Esophagus muscularis mucosa (tissue), 3 donors: ENCODE results near the gene LINC00305.

Source experiments
- POLR2AphosphoS5 ChIP-seq, 2 donors: sonication (generic); formaldehyde crosslinking; IDR thresholded peaks; one replicate each; pipeline ENCODE4 v1.6.1; 2017; ENCODE audit warnings: antibody characterized with exemption in 2 of 2
- TF ChIP-seq, protein P1 (sequence below), 3 experiments: fragments of 200-600 bp in 2 of 3; fragments of 450-650 bp in 1 of 3; sonication (generic) in 2 of 3; IDR thresholded peaks; one replicate each; pipeline ENCODE4 v1.5.1; 2017 to 2019; ENCODE audit warnings: antibody characterized with exemption in 3 of 3, mild to moderate bottlenecking in 2 of 3, moderate library complexity in 1 of 3

DNA sequence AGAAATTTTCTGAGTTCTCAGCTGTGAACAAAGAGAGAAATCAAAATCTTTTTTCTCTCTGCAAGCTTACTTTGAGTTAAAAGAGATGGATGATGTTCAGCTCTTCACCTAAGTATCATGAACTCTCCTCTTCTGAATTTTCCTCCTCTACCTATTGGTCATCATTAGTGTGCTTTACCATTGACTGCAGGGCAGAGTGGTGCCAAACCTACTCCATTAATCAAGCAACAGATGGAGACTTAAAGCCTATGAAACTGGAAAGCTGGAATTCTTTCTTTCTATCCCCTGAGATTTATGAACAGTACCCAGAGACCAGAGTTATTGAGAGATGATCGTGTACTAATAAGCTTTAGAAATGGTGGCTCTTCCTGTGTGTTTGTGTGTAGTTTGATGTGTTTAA lies 31.3 kb upstream of the LINC00305 start:
- TF ChIP-seq, protein P1, sequence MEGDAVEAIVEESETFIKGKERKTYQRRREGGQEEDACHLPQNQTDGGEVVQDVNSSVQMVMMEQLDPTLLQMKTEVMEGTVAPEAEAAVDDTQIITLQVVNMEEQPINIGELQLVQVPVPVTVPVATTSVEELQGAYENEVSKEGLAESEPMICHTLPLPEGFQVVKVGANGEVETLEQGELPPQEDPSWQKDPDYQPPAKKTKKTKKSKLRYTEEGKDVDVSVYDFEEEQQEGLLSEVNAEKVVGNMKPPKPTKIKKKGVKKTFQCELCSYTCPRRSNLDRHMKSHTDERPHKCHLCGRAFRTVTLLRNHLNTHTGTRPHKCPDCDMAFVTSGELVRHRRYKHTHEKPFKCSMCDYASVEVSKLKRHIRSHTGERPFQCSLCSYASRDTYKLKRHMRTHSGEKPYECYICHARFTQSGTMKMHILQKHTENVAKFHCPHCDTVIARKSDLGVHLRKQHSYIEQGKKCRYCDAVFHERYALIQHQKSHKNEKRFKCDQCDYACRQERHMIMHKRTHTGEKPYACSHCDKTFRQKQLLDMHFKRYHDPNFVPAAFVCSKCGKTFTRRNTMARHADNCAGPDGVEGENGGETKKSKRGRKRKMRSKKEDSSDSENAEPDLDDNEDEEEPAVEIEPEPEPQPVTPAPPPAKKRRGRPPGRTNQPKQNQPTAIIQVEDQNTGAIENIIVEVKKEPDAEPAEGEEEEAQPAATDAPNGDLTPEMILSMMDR (IDR thresholded peaks at IDR 0.05), result no peak
- no peak for TF ChIP-seq POLR2AphosphoS5 (IDR thresholded peaks at IDR 0.05)
